ENCODE measurements around the gene ZNF536. TPM values are rescaled to one million over a fixed set of nuclear protein-coding genes. Genes with fewer than 3 reads are reported as not detected.

Gene ZNF536
- total RNA-seq, 1 donor from 2014 or later: 0.43 TPM

- H3K27me3 Mint-ChIP-seq (ENCODE audit: low read depth, unreplicated experiment): peaks cover 21% of the 10 kb centered on the region
- TF ChIP-seq EZH2 (IDR thresholded peaks at IDR 0.05; ENCODE audit: insufficient read depth, low read length) (no peak), CTCF (IDR thresholded peaks at IDR 0.05; ENCODE audit: insufficient read depth, low read depth, low read length) (no peak)
- no peaks in the 10 kb centered on the region for H3K9me3 Mint-ChIP-seq (ENCODE audit: unreplicated experiment)
- H3K4me1 ChIP-seq (ENCODE audit: insufficient read depth, low read length): no peaks in the 10 kb centered on the region
- no peak overlapping the region for H3K4me3 ChIP-seq (ENCODE audit: insufficient read depth, low read depth, low read length)
- H3K79me2 ChIP-seq (ENCODE audit: insufficient read depth, low read length): no peaks in the 10 kb centered on the region
- no peaks in the 10 kb centered on the region for H4K20me1 ChIP-seq (ENCODE audit: insufficient read depth, low read length)
- H3K9me3 ChIP-seq (ENCODE audit: insufficient read depth, low read depth, low read length): peaks cover 5% of the 10 kb centered on the region
- H2AFZ ChIP-seq (ENCODE audit: low read depth, low read length): no peak overlapping the region
- no peaks in the 10 kb centered on the region for H3K36me3 Mint-ChIP-seq (ENCODE audit: low read depth, unreplicated experiment)
- no peak for DNase-seq (ENCODE audit: low read depth)
- no peak overlapping the region for H3K4me2 ChIP-seq (ENCODE audit: low read length)
- H3K27ac ChIP-seq (ENCODE audit: low read depth, low read length): no peak overlapping the region
- no peak for FAIRE-seq
- H3K9ac ChIP-seq (ENCODE audit: low read length): no peak overlapping the region
- no peaks in the 10 kb centered on the region for H3K4me1 Mint-ChIP-seq (ENCODE audit: low read depth, unreplicated experiment)
- no peaks in the 10 kb centered on the region for H3K27me3 ChIP-seq (ENCODE audit: insufficient read depth, low read length)
- H3K36me3 ChIP-seq (ENCODE audit: insufficient read depth, low read length): no peaks in the 10 kb centered on the region
- H3K4me3 Mint-ChIP-seq (ENCODE audit: unreplicated experiment): no peak overlapping the region
- no peak overlapping the region for H3K27ac Mint-ChIP-seq (ENCODE audit: unreplicated experiment)
Observed at GRCh38 chr19:30604657-30605056, 232.5 kb downstream of the ZNF536 start.

- H3K4me1 ChIP-seq (ENCODE audit: insufficient read depth, low read length): no peaks in the 10 kb centered on the region
- peaks cover 19% of the 10 kb centered on the region for H3K27me3 Mint-ChIP-seq (ENCODE audit: low read depth, unreplicated experiment)
- no peak overlapping the region for H3K4me2 ChIP-seq (ENCODE audit: low read length)
- no peaks in the 10 kb centered on the region for H3K4me1 Mint-ChIP-seq (ENCODE audit: low read depth, unreplicated experiment)
- no peaks in the 10 kb centered on the region for H3K27me3 ChIP-seq (ENCODE audit: insufficient read depth, low read length)
- no peak overlapping the region for H3K9ac ChIP-seq (ENCODE audit: low read length)
- no peak overlapping the region for H3K4me3 Mint-ChIP-seq (ENCODE audit: unreplicated experiment)
- no peaks in the 10 kb centered on the region for H3K9me3 Mint-ChIP-seq (ENCODE audit: unreplicated experiment)
- TF ChIP-seq EZH2 (IDR thresholded peaks at IDR 0.05; ENCODE audit: insufficient read depth, low read length) (no peak), CTCF (IDR thresholded peaks at IDR 0.05; ENCODE audit: insufficient read depth, low read depth, low read length) (no peak)
- FAIRE-seq (no peak), DNase-seq (ENCODE audit: low read depth) (no peak)
- no peaks in the 10 kb centered on the region for H4K20me1 ChIP-seq (ENCODE audit: insufficient read depth, low read length)
- no peaks in the 10 kb centered on the region for H3K79me2 ChIP-seq (ENCODE audit: insufficient read depth, low read length)
- no peak overlapping the region for H3K27ac ChIP-seq (ENCODE audit: low read depth, low read length)
- H3K27ac Mint-ChIP-seq (ENCODE audit: unreplicated experiment): no peak overlapping the region
- no peak overlapping the region for H2AFZ ChIP-seq (ENCODE audit: low read depth, low read length)
- no peaks in the 10 kb centered on the region for H3K36me3 ChIP-seq (ENCODE audit: insufficient read depth, low read length)
- H3K36me3 Mint-ChIP-seq (ENCODE audit: low read depth, unreplicated experiment): no peaks in the 10 kb centered on the region
- H3K4me3 ChIP-seq (ENCODE audit: insufficient read depth, low read depth, low read length): no peak overlapping the region
- H3K9me3 ChIP-seq (ENCODE audit: insufficient read depth, low read depth, low read length): peaks cover 5% of the 10 kb centered on the region
Observed at GRCh38 chr19:30605333-30605732, 233.1 kb downstream of the ZNF536 start.

- H3K79me2 ChIP-seq (ENCODE audit: insufficient read depth, low read length): no peaks in the 10 kb centered on the region
- peaks cover 25% of the 10 kb centered on the region for H3K27me3 Mint-ChIP-seq (ENCODE audit: low read depth, unreplicated experiment)
- H3K36me3 Mint-ChIP-seq (ENCODE audit: low read depth, unreplicated experiment): no peaks in the 10 kb centered on the region
- no peak overlapping the region for H3K4me2 ChIP-seq (ENCODE audit: low read length)
- no peaks in the 10 kb centered on the region for H4K20me1 ChIP-seq (ENCODE audit: insufficient read depth, low read length)
- H3K4me1 ChIP-seq (ENCODE audit: insufficient read depth, low read length): no peaks in the 10 kb centered on the region
- no peak for FAIRE-seq
- no peak for TF ChIP-seq EZH2 (IDR thresholded peaks at IDR 0.05; ENCODE audit: insufficient read depth, low read length)
- TF ChIP-seq CTCF (IDR thresholded peaks at IDR 0.05; ENCODE audit: insufficient read depth, low read depth, low read length): no peak
- H3K4me3 ChIP-seq (ENCODE audit: insufficient read depth, low read depth, low read length): no peak overlapping the region
- H3K4me1 Mint-ChIP-seq (ENCODE audit: low read depth, unreplicated experiment): no peaks in the 10 kb centered on the region
- no peak overlapping the region for H3K9ac ChIP-seq (ENCODE audit: low read length)
- no peak for DNase-seq (ENCODE audit: low read depth)
- no peak overlapping the region for H3K27ac Mint-ChIP-seq (ENCODE audit: unreplicated experiment)
- H3K36me3 ChIP-seq (ENCODE audit: insufficient read depth, low read length): no peaks in the 10 kb centered on the region
- no peak overlapping the region for H3K4me3 Mint-ChIP-seq (ENCODE audit: unreplicated experiment)
- peaks cover 5% of the 10 kb centered on the region for H3K9me3 ChIP-seq (ENCODE audit: insufficient read depth, low read depth, low read length)
- no peaks in the 10 kb centered on the region for H3K27me3 ChIP-seq (ENCODE audit: insufficient read depth, low read length)
- no peak overlapping the region for H2AFZ ChIP-seq (ENCODE audit: low read depth, low read length)
- no peak overlapping the region for H3K27ac ChIP-seq (ENCODE audit: low read depth, low read length)
- H3K9me3 Mint-ChIP-seq (ENCODE audit: unreplicated experiment): no peaks in the 10 kb centered on the region
Observed at GRCh38 chr19:30606114-30607050, 234.2 kb downstream of the ZNF536 start.

All from astrocyte (in vitro differentiated cells and primary cell).